Neural cell (in vitro differentiated cells): Measurements from ENCODE around the gene GCFC2. TPM values are rescaled to one million over a fixed set of nuclear protein-coding genes. Genes with fewer than 3 reads are reported as not detected.

ENCODE experiments used
- H2AFZ ChIP-seq: fragments of 200-600, 300-800 bp; sonication (generic), shearing (Covaris generic); 2 replicates; pipeline ENCODE4 v1.6.0; 2014; ENCODE audit warnings: low read depth, mild to moderate bottlenecking, antibody characterized with exemption, low read length, moderate library complexity
- H3F3A ChIP-seq: fragments of 200-600 bp; shearing (Covaris generic); 2 replicates; pipeline ENCODE4 v1.6.1; 2016; ENCODE audit warnings: mild to moderate bottlenecking, moderate library complexity, mixed read lengths, antibody characterized with exemption, low read length; ENCODE audit not compliant: insufficient read depth, poor library complexity, severe bottlenecking
- H3K27ac ChIP-seq: fragments of 200-600, 300-800 bp; sonication (generic), shearing (Covaris generic); 2 replicates; pipeline ENCODE4 v1.5.1; 2014; ENCODE audit warnings: mild to moderate bottlenecking, low read length, moderate library complexity
- H3K27me3 ChIP-seq: fragments of 300-800, 200-600 bp; sonication (generic), shearing (Covaris generic); 2 replicates; pipeline ENCODE4 v1.6.0; 2014; ENCODE audit warnings: mild to moderate bottlenecking, low read depth, low read length, moderate library complexity; ENCODE audit not compliant: insufficient read depth
- H3K36me3 ChIP-seq: fragments of 300-800, 200-600 bp; sonication (generic), shearing (Covaris generic); 2 replicates; pipeline ENCODE4 v1.5.1; 2014; ENCODE audit warnings: mild to moderate bottlenecking, antibody characterized with exemption, low read length, moderate library complexity; ENCODE audit not compliant: insufficient read depth
- H3K4me2 ChIP-seq: fragments of 300-800, 200-600 bp; sonication (generic), shearing (Covaris generic); 2 replicates; pipeline ENCODE4 v1.6.0; 2014; ENCODE audit warnings: mild to moderate bottlenecking, low read length
- H3K4me3 ChIP-seq: fragments of 300-800, 200-600 bp; sonication (generic), shearing (Covaris generic); 2 replicates; pipeline ENCODE4 v1.5.1; 2014; ENCODE audit warnings: mild to moderate bottlenecking, low read length, moderate library complexity
- H3K79me2 ChIP-seq: fragments of 200-600 bp; shearing (Covaris generic); replicated peaks from 2 replicates; pipeline ENCODE4 v1.6.0; 2014; ENCODE audit warnings: mild to moderate bottlenecking, low read length, moderate library complexity; ENCODE audit not compliant: insufficient read depth
- H3K9ac ChIP-seq: fragments of 300-800, 200-600 bp; sonication (generic), shearing (Covaris generic); 2 replicates; pipeline ENCODE4 v1.6.1; 2016; ENCODE audit warnings: mild to moderate bottlenecking, low read length, mixed read lengths
- H3K9me2 ChIP-seq: fragments of 200-600 bp; shearing (Covaris generic); 2 replicates; pipeline ENCODE4 v1.6.1; 2016; ENCODE audit warnings: mild to moderate bottlenecking, low read length, mixed read lengths; ENCODE audit not compliant: insufficient read depth
- H3K9me3 ChIP-seq: fragments of 200-600, 300-800 bp; sonication (generic), shearing (Covaris generic); 2 replicates; pipeline ENCODE4 v1.6.1; 2016; ENCODE audit warnings: mild to moderate bottlenecking, mixed run types, low read length, moderate library complexity, mixed read lengths
- H4K20me1 ChIP-seq: fragments of 200-600 bp; shearing (Covaris generic); 2 replicates; pipeline ENCODE4 v1.6.1; 2016; ENCODE audit warnings: mild to moderate bottlenecking, mixed run types; ENCODE audit not compliant: insufficient read depth
- EP300 ChIP-seq: fragments of 450-650 bp; conservative IDR thresholded peaks from 2 replicates; pipeline ENCODE4 v1.6.1; 2014; ENCODE audit warnings: antibody characterized with exemption, mild to moderate bottlenecking, moderate library complexity; ENCODE audit not compliant: poor library complexity, severe bottlenecking
- EZH2 ChIP-seq: fragments of 200-600, 300-800 bp; shearing (Covaris generic), sonication (generic); IDR thresholded peaks from 2 replicates; pipeline ENCODE4 v1.6.1; 2014; ENCODE audit warnings: antibody characterized with exemption, low read length, borderline replicate concordance, mild to moderate bottlenecking; ENCODE audit not compliant: insufficient read depth, poor library complexity, severe bottlenecking
- MXI1 ChIP-seq: fragments of 450-650 bp; conservative IDR thresholded peaks from 2 replicates; pipeline ENCODE4 v1.6.1; 2014; ENCODE audit warnings: antibody characterized with exemption, mild to moderate bottlenecking; ENCODE audit not compliant: poor library complexity, severe bottlenecking
- POLR2AphosphoS5 ChIP-seq: IDR thresholded peaks from 2 replicates; pipeline ENCODE4 v1.6.1; 2012
- RAD21 ChIP-seq: fragments of 450-650 bp; conservative IDR thresholded peaks from 2 replicates; pipeline ENCODE4 v1.6.1; 2014; ENCODE audit warnings: antibody characterized with exemption, mild to moderate bottlenecking, moderate library complexity
- REST ChIP-seq: IDR thresholded peaks from 2 replicates; pipeline ENCODE4 v1.6.1; 2012; ENCODE audit warnings: borderline replicate concordance
- SMC3 ChIP-seq: fragments of 450-650 bp; conservative IDR thresholded peaks from 2 replicates; pipeline ENCODE4 v1.6.1; 2014; ENCODE audit warnings: antibody characterized with exemption, mild to moderate bottlenecking, moderate library complexity; ENCODE audit not compliant: poor library complexity
- TAF1 ChIP-seq: IDR thresholded peaks from 2 replicates; pipeline ENCODE4 v1.6.1; 2012; ENCODE audit warnings: low read depth
- polyA plus RNA-seq: library from polyadenylated mRNA; depleted of rRNA; stranded (reverse); fragments of >200 nt; gene quantifications from 2 replicates; pipeline ENCODE4 v1.2.3, GENCODE V29; 2014
- TF ChIP-seq, protein P1 (sequence below): fragments of 450-650 bp; IDR thresholded peaks from 2 replicates; pipeline ENCODE4 v1.5.1; 2014; ENCODE audit warnings: antibody characterized with exemption, mild to moderate bottlenecking, moderate library complexity; ENCODE audit not compliant: poor library complexity, severe bottlenecking

The GCFC2 gene
- polyA plus RNA-seq, 1 donor from 2014 or later = 2.5 TPM

DNA sequence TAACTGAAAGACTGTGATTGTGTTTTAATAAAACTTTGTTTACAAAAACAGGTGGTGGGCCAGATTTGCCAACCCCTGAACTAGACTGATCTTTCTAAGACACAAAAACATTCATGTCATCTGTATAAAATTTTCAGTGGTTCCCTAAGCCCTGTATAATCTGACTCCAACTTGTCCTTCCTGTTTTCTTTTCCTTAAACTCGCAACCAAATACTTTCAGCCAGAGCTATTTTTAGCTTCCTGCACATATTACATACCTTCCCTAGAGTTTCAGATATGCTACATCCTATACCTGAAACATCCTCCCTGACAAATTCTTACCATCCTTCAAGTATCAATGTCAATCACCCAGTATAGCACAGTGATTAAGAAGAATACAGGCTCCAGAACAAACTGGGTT is 4.8 kb downstream of the GCFC2 start:
- TF ChIP-seq TAF1 (no peak), SMC3 (no peak), POLR2AphosphoS5 (no peak), RAD21 (no peak), MXI1 (no peak), REST (no peak)
- TF ChIP-seq, protein P1, sequence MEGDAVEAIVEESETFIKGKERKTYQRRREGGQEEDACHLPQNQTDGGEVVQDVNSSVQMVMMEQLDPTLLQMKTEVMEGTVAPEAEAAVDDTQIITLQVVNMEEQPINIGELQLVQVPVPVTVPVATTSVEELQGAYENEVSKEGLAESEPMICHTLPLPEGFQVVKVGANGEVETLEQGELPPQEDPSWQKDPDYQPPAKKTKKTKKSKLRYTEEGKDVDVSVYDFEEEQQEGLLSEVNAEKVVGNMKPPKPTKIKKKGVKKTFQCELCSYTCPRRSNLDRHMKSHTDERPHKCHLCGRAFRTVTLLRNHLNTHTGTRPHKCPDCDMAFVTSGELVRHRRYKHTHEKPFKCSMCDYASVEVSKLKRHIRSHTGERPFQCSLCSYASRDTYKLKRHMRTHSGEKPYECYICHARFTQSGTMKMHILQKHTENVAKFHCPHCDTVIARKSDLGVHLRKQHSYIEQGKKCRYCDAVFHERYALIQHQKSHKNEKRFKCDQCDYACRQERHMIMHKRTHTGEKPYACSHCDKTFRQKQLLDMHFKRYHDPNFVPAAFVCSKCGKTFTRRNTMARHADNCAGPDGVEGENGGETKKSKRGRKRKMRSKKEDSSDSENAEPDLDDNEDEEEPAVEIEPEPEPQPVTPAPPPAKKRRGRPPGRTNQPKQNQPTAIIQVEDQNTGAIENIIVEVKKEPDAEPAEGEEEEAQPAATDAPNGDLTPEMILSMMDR = no peak
- no peak overlapping the region for H2AFZ ChIP-seq
- H3K27ac ChIP-seq = no peak overlapping the region
- no peaks in the 10 kb centered on the region for H3K27me3 ChIP-seq
- H3K9me3 ChIP-seq = no peaks in the 10 kb centered on the region
- no peak overlapping the region for H3K4me2 ChIP-seq
- no peak overlapping the region for H3K9ac ChIP-seq
- no peaks in the 10 kb centered on the region for H4K20me1 ChIP-seq
- no peaks in the 10 kb centered on the region for H3K79me2 ChIP-seq
- no peak overlapping the region for H3K4me3 ChIP-seq
- H3K9me2 ChIP-seq = no peaks in the 10 kb centered on the region
- no peaks in the 10 kb centered on the region for H3K36me3 ChIP-seq
- H3F3A ChIP-seq = no peaks in the 10 kb centered on the region

DNA sequence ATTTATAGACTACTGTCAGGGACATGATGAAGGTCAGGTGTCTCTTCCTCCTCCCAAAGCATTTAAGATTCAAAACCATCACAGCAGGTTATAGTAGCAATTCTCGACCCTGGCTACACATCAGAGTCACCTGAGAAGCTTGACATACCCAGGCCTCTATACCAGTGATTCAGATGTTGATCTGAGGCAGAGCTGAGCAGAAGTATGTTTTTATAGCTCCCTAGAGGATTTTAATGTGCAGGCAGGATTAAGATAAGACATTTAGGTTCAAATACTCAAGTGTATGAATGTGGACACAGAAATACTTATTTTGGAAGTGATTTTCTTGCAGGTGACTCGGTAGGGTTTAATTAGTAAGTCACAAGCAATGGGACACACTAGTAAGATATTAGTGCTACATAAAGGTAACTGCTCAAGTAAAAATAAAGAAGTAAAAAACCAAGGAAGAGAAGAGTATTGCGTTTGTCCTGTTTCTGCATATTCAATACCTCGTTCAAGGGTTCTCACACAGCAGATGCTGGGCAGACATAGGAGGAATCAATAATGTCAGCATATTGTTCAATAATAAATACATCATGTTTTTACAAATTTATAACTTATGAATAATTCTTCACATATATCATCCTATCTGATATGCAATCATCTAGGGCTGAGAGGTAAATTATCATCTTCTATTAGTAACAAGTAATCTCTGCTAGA is 7.0 kb downstream of the GCFC2 start:
- H3K9me2 ChIP-seq = no peaks in the 10 kb centered on the region
- no peaks in the 10 kb centered on the region for H3K36me3 ChIP-seq
- no peak overlapping the region for H2AFZ ChIP-seq
- no peak overlapping the region for H3K27ac ChIP-seq
- no peak overlapping the region for H3K4me2 ChIP-seq
- H3F3A ChIP-seq = no peaks in the 10 kb centered on the region
- no peaks in the 10 kb centered on the region for H3K79me2 ChIP-seq
- no peaks in the 10 kb centered on the region for H3K27me3 ChIP-seq
- H3K4me3 ChIP-seq = no peak overlapping the region
- H4K20me1 ChIP-seq = no peaks in the 10 kb centered on the region
- no peaks in the 10 kb centered on the region for H3K9me3 ChIP-seq
- no peak for TF ChIP-seq MXI1
- TF ChIP-seq, protein P1 = no peak
- no peak for TF ChIP-seq TAF1
- no peak for TF ChIP-seq EP300
- TF ChIP-seq EZH2 = no peak
- TF ChIP-seq POLR2AphosphoS5 = no peak
- TF ChIP-seq RAD21 = no peak
- no peak for TF ChIP-seq REST
- TF ChIP-seq SMC3 = no peak
- H3K9ac ChIP-seq = no peak overlapping the region
